GM21515 (cell line): ENCODE results near the gene TBXAS1.

Experiments
- ATAC-seq: cut with Tn5 transposase; IDR thresholded peaks from one replicate; pipeline ENCODE4 v1.9.1; 2021; ENCODE audit not compliant: unreplicated experiment

TBXAS1 gene

DNA sequence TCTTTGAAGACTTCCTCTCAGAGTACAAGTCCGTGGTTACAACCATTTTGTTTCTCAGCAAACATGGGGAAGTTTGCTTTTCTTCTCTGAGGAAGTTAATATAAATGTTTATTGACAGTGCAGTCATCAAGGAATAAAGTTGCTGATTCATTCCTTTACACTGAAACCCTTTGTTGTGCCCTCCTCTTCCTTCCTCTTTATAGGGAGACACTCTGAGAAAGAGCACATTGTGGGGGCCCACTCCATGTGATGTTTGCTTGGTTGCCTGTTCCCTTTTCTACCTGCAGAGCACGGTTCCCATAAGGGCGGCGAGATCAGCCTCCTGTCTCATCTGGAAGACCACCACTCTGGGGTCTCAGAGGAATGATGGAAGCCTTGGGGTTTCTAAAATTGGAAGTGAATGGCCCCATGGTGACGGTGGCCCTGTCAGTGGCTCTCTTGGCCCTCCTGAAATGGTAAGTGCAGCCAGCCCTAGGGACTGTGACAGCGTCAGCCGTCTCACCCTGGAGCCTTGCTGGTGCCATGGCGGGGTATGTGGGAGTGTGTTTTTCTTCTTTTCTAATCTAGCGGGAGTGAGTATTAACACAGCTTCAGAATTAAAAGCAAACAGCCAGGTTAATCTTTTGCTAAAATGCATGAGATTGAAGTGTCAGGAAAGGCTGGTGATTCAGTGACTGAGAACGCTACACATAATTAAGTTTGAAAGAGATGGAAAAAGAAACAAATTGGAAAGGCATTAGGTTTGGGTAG is at the start of gene TBXAS1:
TBXAS1 (plus strand) TSS at position 240 of the 750 bp plus-strand sequence; CDS start at position 367, 127 bp downstream.
- peak; percentile 49 for ATAC-seq

DNA sequence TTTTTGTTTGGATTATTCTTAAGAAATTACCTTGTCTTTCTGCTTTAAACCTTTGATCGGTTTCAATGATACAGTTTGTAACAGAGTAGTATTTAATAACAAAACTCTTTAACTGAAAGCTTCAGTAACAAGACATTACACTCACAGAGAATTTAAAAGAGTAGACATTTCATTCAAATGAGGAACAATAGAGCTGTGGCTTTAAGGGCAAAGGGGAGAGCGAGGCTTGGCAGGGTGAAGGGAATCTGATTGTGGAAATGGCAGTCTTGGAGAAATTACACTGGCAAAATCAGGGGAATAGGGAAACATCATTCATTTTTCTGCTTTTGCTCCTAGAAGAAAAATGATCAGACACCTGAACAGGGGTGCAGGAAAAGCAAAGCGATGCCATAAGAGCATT is 46.1 kb upstream of the TBXAS1 start:
- no peak for ATAC-seq

DNA sequence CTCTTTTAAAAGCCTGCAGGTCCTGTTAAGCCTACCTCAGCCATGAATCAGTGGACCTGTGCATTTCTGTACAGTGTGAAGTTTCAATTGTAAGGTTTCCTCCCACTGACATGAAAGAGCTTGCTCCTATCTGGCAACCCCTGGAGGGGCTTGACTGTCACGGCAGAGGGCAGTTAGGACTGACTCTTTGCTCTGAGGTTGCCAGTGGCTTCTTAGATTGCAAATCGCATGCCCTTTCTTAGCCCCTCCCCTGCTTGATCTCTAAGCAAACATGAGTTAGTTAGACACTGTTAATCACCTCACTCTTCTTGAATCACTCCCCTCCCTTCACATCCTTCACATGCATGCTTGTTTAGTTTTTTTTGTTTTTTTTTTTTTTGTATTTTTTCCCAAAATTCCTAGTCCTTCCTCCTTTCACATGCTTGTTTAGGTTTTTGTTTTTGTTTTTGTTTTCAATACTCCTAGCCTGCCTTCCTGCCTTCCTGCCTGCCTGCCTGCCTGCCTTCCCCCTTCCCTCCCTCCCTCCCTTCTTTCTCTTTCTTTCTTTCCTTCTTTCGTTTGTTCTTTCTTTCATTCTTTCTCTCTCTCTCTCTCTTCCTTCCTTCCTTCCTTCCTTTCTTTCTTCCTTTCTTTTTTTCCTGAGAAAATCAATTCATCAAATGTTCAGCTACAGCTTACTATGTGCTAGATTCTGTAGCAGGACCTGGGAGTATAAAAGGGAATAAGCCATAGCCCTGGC is 45.2 kb upstream of the TBXAS1 start:
- no peak for ATAC-seq

DNA sequence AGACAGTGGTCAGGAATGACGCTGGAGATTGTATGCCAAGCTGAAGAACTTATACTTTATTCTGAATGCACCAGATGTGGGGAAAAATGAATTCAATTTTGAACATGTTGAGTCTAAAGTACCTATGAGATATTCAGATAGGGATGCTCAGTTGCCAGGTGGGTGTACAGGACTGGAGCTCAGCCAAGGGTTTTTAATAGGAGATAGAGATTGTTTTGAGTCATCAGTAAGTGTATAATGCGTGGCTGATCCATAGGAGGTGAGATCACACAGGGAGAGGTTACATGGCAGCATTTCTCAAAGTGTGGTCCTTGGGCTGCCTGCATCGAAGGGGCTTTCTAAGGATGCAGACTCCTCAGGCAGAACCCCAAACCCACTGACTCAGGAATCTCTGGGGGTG is 44.4 kb upstream of the TBXAS1 start:
- ATAC-seq: no peak

DNA sequence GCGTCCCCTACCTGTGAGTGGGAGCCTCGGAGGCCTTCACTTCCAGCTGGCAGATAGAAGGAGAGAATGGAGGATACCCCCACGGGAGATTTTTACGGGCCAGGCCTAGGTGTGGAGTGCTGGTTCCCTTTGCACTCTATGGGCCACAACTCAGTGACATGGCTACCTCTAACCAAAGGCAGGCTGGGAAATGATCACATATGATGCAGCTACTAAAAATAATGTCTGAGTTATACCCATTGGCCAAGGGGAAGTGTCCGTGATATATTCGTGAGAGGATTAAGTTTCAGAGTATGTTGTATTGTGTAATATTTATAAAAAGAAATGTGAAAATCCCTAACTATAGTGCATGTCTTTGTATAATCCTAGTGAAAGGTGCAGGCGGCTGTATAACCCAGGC is 37.7 kb upstream of the TBXAS1 start:
- ATAC-seq: no peak

DNA sequence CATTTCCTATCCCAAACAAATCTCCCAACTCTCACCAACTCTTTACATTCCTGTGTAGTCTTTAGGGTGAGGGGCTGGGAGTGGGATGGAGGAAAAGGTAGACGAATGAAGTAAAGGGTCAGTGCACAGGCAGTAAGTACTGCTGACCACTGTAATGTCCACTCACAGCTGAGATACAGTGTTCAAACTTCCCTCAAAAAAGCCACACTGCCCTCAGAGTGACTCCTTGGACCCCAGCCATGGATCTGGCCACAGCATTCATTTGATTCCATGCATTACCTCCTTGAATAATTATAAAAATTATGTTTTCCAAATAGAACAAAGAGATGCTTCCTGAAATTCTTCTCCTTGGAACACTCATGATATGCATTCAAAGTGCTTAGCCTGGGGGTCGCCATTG is 31.5 kb upstream of the TBXAS1 start:
- no peak for ATAC-seq

DNA sequence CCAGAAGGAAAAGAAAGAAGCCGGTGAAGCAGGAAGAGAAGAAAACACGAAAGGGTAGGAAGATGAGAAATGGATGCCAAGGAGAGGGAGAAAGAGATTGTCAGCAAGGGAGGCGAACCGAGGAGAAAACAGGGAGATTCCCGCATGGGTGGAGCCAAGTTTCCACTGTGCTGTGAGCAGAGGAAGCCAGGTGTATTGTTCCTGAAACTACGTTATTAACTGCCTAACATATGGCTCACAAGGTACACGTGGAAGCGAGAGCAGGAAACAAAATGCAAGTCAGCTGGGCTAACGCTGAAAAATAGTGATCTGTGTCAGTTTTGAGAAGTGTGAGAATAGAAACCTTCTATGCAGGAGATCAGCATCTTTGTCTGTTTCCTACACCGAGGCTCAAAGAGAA is 30.8 kb upstream of the TBXAS1 start:
- peak; percentile 80 for ATAC-seq

DNA sequence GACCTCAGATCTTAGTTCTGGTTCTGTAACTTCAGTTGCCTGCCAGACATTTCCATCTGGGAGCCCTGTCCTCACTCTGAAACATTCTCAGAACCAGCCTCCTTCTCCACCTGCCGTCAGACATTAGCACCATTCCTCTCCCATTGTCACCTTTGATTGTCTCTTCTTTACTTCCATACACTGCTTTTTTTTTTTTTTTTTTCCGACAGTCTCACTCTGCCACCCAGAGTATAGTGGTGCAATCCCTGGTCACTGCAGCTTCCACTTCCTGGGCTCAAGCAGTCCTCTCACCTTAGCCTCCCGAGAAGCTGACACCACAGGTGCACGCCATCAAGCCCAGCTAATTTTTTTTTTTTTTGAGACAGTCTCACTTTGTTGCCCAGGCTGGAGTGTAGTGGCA is 30.2 kb upstream of the TBXAS1 start:
- ATAC-seq: no peak

DNA sequence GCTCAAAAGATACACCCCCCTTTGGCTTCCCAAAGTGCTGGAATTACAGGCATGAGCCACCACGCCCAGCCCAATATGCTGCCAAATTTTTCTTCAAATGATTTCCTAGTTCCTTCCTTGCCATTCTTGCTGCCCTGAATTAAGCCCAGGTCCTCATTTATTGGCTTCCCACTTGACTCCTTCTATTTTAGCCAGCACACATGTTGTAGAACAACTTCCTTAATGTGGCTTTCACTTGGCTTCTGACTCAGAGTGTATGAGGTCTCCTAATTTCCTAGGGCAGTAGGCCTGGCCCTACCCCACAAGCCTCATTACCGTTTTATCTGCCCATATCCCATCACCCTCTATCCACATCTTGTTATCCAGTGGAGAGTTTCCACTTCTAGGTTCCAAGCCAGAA is 29.5 kb upstream of the TBXAS1 start:
- ATAC-seq: no peak

DNA sequence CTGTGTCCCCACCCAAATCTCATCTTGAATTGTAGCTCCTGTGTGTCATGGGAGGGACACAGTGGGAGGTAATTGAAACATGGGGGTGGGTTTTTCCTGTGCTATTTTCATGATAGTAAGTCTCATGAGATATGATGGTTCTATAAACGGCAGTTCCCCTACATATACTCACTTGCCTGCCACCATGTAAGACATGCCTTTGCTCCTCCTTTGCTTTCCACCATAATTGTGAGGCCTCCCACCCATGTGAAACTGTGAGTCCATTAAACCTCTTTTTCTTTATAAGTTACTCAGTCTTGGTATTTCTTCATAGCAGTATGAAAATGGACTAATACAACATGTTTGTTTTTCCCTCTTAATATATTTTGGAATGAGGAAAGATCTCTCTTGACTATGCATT is 24.5 kb upstream of the TBXAS1 start:
- no peak for ATAC-seq

DNA sequence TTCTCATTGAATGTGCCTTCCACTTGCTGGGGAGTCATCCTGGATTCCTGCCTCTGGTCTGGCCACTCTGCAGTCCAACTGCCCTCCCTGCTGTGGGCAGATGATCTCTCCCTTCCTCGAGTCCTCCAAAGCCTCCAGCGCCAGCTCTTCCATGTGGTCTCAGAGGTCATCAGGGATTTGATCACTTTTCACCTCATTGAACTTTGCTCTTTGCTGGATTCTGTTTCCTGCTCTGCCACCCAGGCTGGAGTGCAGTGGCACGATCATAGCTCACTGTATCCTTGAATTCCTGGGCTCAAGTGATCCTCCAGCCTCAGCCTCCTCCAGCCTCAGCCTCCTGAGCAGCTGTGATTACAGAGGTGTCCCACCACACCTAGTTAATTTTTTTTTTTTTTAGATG is 22.1 kb upstream of the TBXAS1 start:
- no peak for ATAC-seq

DNA sequence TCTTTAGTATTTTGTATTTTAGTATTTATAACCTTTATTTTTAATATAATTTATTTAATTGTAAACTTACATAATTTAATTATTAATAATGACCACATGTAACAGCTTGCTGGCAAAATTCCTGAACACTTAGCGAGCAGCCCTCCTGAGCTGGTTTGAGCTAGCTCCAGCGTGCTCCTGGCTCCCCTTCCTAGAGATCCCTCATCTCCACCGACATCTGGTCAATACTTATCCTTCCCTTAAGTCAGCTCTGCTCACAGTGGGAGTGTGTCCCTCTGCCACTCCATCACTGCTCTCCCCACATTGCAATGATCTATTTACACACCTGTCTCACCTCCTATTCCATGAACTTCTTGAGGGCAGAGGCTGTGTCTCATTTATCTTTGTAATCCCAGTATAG is 20.6 kb upstream of the TBXAS1 start:
- ATAC-seq: no peak

DNA sequence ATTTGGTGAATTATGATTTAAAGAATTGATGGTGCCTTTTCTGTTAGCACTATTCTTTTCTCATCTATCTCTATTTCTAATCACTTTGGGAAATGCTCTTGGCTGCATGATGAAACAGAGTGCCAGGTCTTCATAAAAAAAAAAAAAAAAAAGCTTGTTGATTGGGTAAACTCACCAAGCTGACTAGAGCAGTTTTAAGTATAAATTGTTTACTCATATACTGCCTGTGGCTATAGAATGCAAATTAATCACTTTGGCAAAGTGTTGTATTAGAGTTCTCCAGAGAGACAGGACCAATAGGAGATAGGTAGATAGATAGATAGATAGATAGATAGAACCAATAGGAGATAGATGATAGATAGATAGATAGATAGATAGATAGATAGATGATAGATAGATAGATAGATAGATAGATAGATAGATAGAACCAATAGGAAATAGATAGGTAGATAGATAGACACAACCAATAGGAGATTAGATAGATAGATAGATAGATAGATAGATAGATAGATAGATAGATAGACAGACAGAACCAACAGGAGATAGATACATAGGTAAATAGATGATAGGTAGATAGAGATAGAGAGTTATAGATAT is 20.1 kb upstream of the TBXAS1 start:
- no peak for ATAC-seq

DNA sequence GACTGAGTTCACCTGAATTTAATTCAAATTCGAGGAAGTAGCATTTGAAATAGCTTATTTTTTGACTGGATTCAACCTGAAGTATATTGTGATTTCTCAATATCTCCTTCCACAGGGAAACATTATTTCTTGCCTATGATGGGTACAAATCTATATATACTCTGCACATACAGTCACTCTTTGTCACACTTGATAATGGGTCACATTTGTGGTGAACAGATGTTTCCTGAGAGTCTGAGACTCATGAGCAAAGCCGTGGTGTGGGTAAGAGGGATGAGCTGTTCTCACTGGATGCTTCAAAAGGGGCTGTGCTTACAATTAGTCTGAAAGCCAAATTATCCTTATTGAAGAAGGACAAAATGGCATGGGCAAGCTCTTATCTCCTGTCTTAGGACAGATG is 18.0 kb upstream of the TBXAS1 start:
- no peak for ATAC-seq

DNA sequence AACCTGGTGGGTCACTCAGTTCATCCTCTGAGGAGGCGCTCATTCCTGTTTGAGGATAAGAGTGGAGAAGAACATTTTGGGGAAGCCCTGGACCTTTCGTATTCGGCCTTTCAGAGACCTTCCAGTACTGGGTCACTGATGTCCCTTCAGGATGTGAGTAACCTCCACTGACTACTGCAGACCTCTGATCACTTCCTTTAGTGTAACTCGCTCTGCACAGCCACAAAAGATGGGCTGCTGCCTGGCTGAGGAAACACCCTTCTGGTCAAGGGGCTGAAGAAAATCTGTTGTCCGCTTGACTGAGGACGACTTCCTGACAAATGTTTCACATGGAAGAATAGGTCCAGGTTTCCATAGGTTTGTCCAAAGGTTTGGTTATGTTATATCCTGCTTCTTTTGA is 15.9 kb upstream of the TBXAS1 start:
- no peak for ATAC-seq

DNA sequence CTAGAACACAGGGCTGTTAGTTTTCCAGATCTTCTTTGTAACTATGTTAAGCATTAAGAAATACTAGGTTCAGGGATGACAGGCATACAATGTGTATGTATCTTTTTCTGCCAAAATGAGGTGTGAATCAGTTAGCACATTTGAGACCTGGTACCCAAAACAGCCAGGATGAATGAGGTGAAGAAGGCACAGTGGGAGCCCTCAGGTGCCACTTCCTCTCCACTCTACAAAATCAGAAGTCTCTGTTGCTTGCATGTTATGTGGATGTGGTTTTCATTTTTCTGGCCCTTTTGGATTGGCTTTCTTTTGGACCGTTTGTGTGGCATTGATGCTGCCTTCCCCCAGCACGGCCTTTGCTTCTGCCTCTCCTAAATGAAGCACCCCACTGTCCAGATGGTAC is 15.4 kb upstream of the TBXAS1 start:
- ATAC-seq: no peak

DNA sequence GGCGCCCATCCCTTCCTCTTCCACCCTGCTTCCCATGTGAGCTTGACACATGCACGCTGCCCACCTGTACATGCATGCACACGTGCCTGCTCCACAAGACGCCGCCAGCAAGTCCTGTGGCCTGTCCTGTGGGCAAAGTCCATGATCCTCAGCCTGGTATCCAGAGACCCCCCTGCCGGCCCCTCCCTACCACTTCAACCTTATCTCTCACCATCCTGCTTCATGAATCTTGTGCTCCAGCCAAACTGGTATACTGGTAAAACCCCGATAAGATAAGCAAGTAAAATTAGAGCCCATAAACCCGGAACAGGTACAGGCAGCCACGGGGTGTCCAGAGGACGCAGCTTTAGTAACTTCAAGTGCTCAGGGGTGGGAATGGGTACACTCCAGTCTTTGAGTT is 11.8 kb upstream of the TBXAS1 start:
- ATAC-seq: no peak

DNA sequence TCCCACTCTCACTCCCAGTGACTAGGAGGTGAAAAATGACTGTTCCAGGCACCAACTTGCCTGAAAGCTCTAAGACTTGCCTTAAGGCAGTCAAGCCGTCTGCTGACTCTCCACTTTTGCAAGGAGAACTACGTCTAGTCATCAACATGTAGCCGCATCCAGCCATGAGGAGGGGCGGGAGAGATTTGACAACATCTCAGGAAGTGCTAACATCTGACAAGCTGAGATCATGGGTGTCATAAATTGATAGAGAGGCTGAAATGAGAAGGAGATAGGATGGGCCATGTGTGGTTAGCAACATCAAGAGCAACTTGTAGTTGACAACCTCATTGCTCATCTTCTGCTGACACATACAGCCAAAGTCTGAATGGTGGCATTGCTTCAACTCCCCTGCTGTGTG is 9.0 kb upstream of the TBXAS1 start:
- no peak for ATAC-seq

DNA sequence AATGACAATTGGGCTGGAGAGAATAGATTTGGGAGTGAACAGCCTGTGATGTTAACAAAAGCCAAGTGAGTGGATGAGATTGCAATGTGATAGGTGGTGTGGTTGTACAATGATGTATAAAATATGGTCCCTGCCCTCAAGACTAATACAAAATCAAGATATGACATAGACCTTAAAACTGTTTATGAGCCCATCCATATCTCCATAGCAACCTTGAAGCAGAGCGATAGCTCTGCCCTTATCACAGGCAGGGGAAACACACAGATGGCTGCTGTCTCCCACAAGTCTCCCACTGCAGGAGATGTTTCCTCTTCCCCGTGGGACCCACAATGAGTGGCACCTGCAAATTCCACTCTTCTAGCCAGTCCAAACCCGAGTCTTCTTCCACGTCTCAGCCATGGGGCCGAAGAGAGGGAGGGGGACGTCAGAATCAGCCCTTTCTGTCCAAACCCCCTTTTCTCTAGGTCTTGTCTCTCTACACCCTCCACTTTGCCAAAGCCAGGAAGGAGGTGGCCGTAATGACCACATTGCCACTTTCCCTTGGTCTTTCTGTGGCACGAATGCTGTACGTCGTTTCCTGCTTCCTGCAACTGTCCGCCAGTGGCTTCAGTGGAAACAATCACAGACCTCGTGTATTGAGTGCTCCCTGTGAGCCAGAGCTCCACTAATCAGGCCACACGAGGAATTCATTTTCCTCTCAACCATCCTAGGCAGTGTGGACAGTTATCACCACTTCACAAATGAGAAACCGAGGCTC is 7.5 kb upstream of the TBXAS1 start:
- ATAC-seq: no peak

DNA sequence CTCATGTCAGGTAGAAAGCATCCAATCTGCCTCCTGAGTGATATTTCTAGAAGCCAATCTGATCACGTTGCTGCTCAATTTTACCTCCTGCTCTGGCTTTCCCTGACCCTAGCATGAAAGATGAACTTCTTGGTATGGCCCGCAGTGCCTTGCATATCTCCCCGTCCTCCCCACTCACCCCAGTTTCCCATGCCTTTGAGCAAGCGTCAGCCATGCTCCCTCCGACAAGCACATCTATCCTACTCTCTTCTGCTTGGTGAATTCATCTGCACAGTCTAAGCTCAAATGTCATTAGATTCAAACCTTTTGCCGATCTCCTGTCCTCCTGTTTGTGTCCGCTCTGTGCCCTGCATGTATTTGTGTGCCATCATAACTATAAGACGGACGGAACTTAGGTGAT is 6.2 kb upstream of the TBXAS1 start:
- no peak for ATAC-seq

DNA sequence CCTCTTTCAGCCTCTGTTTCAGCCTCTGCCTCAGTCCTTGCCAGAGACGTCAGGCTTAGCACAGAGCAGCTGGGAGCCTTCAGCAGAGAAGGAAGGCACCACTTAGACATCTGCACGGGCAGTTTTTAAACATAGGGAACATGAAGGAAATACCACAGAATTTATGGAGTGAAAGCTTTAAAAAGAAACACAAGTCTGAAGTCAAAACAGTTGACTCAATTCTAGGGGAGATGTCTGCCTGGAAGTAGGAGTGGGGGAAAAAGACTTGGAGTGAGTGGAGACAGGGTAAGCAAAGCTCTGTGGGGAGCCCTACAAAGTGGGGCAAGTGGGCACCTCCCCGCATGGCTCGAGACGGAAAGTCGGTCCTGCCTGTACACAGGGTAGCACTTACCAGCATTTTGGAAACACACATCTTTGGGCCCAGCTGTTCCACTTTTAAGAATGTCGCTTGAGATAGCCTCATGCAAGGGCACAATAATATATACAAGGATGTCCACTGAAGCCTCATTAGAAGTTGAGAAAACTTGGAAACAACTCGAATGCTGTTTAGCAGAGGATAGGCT is 5.0 kb upstream of the TBXAS1 start:
- ATAC-seq: no peak
